ENCODE results near the gene GEMIN7.

Gene GEMIN7

DNA sequence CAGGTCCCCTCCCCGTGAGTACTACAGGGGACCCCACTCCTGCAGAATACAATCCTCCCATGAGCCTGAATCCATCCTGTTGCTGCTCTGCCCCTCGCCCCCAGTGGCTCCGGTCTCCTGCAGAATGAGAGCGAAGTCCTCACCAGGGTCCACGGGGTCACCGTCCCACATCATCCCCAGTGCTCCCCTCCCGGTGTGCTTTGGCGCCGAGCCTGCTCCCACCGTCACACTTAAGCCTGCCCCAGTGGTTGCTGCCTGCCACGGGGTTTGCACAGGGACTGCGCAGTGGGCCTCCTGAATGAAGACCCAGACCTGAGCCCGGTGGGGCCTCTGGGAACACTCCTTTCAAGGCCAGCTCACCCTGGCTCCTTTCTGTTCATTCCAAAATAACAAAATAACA, 51.2 kb downstream of the GEMIN7 start:
- TF ChIP-seq, protein P1, sequence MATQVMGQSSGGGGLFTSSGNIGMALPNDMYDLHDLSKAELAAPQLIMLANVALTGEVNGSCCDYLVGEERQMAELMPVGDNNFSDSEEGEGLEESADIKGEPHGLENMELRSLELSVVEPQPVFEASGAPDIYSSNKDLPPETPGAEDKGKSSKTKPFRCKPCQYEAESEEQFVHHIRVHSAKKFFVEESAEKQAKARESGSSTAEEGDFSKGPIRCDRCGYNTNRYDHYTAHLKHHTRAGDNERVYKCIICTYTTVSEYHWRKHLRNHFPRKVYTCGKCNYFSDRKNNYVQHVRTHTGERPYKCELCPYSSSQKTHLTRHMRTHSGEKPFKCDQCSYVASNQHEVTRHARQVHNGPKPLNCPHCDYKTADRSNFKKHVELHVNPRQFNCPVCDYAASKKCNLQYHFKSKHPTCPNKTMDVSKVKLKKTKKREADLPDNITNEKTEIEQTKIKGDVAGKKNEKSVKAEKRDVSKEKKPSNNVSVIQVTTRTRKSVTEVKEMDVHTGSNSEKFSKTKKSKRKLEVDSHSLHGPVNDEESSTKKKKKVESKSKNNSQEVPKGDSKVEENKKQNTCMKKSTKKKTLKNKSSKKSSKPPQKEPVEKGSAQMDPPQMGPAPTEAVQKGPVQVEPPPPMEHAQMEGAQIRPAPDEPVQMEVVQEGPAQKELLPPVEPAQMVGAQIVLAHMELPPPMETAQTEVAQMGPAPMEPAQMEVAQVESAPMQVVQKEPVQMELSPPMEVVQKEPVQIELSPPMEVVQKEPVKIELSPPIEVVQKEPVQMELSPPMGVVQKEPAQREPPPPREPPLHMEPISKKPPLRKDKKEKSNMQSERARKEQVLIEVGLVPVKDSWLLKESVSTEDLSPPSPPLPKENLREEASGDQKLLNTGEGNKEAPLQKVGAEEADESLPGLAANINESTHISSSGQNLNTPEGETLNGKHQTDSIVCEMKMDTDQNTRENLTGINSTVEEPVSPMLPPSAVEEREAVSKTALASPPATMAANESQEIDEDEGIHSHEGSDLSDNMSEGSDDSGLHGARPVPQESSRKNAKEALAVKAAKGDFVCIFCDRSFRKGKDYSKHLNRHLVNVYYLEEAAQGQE (IDR thresholded peaks at IDR 0.05; ENCODE audit: insufficient replicate concordance, low read depth), result no peak
- TF ChIP-seq, protein P2, sequence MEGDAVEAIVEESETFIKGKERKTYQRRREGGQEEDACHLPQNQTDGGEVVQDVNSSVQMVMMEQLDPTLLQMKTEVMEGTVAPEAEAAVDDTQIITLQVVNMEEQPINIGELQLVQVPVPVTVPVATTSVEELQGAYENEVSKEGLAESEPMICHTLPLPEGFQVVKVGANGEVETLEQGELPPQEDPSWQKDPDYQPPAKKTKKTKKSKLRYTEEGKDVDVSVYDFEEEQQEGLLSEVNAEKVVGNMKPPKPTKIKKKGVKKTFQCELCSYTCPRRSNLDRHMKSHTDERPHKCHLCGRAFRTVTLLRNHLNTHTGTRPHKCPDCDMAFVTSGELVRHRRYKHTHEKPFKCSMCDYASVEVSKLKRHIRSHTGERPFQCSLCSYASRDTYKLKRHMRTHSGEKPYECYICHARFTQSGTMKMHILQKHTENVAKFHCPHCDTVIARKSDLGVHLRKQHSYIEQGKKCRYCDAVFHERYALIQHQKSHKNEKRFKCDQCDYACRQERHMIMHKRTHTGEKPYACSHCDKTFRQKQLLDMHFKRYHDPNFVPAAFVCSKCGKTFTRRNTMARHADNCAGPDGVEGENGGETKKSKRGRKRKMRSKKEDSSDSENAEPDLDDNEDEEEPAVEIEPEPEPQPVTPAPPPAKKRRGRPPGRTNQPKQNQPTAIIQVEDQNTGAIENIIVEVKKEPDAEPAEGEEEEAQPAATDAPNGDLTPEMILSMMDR (IDR thresholded peaks at IDR 0.05; ENCODE audit: insufficient read depth, low read length), result no peak
- TF ChIP-seq POLR2AphosphoS5 (IDR thresholded peaks at IDR 0.05; ENCODE audit: low read depth), result no peak
- no peaks in the 10 kb centered on the region for H3K27me3 ChIP-seq (ENCODE audit: insufficient read depth, poor library complexity, severe bottlenecking)
- H3K4me3 ChIP-seq (replicated peaks; ENCODE audit: insufficient read depth, low read length), result no peak overlapping the region
- DNase-seq (ENCODE audit: low read depth in 1 of 2, low spot score in 1 of 2), result no peak
- H3K27ac ChIP-seq (replicated peaks), result no peak overlapping the region

DNA sequence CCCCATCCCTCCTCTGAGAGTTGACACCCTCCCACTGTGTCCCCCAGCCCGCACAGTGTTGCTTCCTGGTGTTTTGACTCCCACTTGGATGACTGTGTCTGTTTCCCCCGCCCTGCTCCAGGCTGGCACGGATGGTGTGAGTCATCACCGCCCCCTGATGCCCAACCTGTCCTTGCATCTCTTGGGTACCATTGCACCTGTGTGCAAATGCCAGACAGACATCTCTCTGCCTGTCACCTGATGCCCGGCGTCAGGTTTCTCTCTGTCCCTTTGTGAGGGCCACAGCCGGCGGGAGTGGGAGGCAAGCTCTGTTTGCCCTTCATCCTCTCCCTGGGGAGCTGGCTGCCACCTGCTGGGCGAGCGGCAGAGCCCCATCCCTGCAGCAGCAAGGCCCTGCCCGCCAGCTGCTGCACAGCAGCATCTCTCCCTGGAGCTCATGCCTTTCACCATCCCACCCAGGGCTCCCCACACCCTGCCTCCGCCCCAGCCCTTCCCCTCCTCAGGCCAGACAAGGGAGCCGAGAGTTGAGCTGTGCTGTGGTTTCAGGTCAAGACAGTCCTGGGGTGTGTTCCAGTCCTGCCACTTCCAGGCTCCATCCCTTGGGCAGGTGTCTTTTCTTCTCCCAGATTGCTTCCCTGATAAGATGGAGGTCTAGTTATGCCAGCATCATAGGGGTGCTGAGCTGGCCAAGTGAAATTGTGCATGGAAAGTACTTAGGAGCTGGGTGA, 52.0 kb downstream of the GEMIN7 start:
- Histone ChIP-seq H3K4me3 (replicated peaks; ENCODE audit: insufficient read depth, low read length) (no peak overlapping the region), H3K27me3 (ENCODE audit: insufficient read depth, poor library complexity, severe bottlenecking) (no peaks in the 10 kb centered on the region), H3K27ac (replicated peaks) (no peak overlapping the region)
- DNase-seq (ENCODE audit: low read depth in 1 of 2, low spot score in 1 of 2), result no peak
- TF ChIP-seq GABPA (IDR thresholded peaks at IDR 0.05; ENCODE audit: low read depth) (no peak), POLR2AphosphoS5 (IDR thresholded peaks at IDR 0.05; ENCODE audit: low read depth) (no peak), SPI1 (IDR thresholded peaks at IDR 0.05; ENCODE audit: borderline replicate concordance, low read depth) (no peak)
- TF ChIP-seq, protein P1 (IDR thresholded peaks at IDR 0.05; ENCODE audit: insufficient replicate concordance, low read depth), result no peak
- TF ChIP-seq, protein P2 (IDR thresholded peaks at IDR 0.05; ENCODE audit: insufficient read depth, low read length), result no peak

DNA sequence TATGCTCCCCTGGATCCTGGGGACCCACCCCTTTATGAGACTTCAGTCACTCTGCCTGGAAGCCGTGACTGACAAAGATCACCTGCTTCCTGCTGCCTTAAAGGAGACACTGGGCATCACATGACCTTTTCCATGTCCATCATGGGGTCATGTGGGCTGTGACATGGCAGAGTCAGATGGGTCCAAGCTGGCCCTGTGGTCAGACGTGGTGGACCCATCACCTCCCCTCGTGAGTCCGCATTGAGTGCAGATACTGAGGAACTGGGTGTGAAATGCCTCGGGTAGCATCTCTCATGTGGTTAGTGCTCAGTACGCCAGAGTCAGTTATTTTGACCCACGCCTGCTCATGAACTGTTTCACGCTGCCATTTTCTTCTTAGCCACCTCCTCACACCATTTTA, 54.6 kb downstream of the GEMIN7 start:
- Histone ChIP-seq H3K27ac (replicated peaks) (no peak overlapping the region), H3K4me3 (replicated peaks; ENCODE audit: insufficient read depth, low read length) (no peak overlapping the region), H3K27me3 (ENCODE audit: insufficient read depth, poor library complexity, severe bottlenecking) (no peaks in the 10 kb centered on the region)
- DNase-seq (ENCODE audit: low read depth in 1 of 2, low spot score in 1 of 2), result no peak
- no peak for TF ChIP-seq GABPA (IDR thresholded peaks at IDR 0.05; ENCODE audit: low read depth)
- no peak for TF ChIP-seq SPI1 (IDR thresholded peaks at IDR 0.05; ENCODE audit: borderline replicate concordance, low read depth)
- no peak for TF ChIP-seq POLR2AphosphoS5 (IDR thresholded peaks at IDR 0.05; ENCODE audit: low read depth)
- TF ChIP-seq, protein P1 (IDR thresholded peaks at IDR 0.05; ENCODE audit: insufficient replicate concordance, low read depth), result no peak
- TF ChIP-seq, protein P2 (IDR thresholded peaks at IDR 0.05; ENCODE audit: insufficient read depth, low read length), result no peak
